ENCODE measurements around the gene SREBF1. TPM values are rescaled to one million over a fixed set of nuclear protein-coding genes. Genes with fewer than 3 reads are reported as not detected.
A peak's percentile ranks its signal among the peaks of the same experiment; 100 is the strongest.

Gene SREBF1
- total RNA-seq, 1 donor from 2014 or later, result 85.0 TPM

DNA sequence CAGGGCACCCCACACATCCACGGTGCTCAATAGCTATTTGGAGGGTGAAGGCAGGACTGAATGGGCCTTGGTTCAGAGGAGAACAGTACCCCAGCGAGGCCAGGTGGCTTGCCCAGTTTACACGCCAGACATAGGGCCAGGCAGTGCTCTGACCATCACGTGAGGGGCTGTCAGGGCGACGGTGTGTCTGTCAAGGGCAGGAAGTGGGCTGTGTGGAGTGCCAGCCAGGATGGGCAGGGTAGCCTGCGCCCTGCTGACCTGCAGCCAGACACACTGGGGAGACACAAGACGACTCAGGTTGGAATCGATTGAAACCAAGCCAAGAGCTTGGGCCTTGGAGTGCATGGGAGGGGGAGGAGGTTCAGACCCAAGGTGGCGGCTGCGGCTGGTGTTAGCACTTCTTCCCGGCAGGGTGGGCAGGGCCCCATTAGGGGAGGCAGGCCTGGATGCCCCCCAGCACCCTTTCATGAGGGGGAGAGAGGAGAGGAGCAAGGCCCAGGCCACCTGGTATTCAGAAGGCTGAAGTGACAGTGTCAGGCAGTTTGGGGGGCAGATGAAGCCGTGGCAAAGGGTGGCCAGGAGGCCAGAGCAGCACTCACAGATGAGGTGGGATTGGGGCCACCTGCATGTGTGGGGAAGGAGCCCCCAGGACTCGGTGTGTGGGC lies 68.2 kb downstream of the SREBF1 start:
- H3K27me3 Mint-ChIP-seq, result no peaks in the 10 kb centered on the region
- no peaks in the 10 kb centered on the region for H3K9me3 Mint-ChIP-seq (ENCODE audit: low read depth)
- H3K4me1 Mint-ChIP-seq (ENCODE audit: low read depth), result peaks cover 21% of the 10 kb centered on the region
- no peak overlapping the region for H3K27ac Mint-ChIP-seq
- TF ChIP-seq CTCF (IDR thresholded peaks at IDR 0.05; ENCODE audit: unreplicated experiment), result no peak
- no peak overlapping the region for H3K4me3 Mint-ChIP-seq (ENCODE audit: low read depth)
- peaks cover 4% of the 10 kb centered on the region for H3K36me3 Mint-ChIP-seq (ENCODE audit: insufficient read depth)
- DNase-seq (ENCODE audit: low spot score, unreplicated experiment), result no peak

DNA sequence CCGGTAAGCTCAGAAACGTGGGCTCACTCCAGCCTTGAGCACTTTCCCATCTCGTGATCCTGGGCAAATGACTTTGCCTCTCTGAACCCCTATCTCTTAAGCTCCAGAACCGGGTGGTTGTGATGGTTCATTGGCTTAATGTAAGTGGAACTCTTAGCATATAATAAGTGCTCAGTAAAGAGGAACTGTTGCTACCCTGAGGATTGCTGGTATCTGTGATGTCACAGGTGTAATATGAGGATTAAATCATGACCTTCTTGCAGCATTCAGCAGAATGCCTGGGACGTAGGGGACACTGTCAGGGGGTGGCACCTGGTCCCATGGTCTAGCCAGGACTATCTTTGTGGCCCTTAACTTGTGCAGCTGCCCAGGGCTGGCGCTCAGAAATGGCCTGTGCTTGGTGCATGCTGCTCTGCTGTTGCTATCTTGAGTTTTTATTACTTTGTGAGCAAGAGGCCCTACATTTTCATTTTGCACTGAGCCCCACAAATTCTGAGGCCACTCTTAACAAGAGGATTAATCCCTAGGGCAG lies 68.8 kb downstream of the SREBF1 start:
- TF ChIP-seq CTCF (IDR thresholded peaks at IDR 0.05; ENCODE audit: unreplicated experiment), result no peak
- Mint-ChIP-seq H3K9me3 (ENCODE audit: low read depth) (no peaks in the 10 kb centered on the region), H3K4me3 (ENCODE audit: low read depth) (no peak overlapping the region), H3K4me1 (ENCODE audit: low read depth) (peaks cover 21% of the 10 kb centered on the region), H3K27me3 (no peaks in the 10 kb centered on the region), H3K27ac (no peak overlapping the region), H3K36me3 (ENCODE audit: insufficient read depth) (peaks cover 4% of the 10 kb centered on the region)
- DNase-seq (ENCODE audit: low spot score, unreplicated experiment), result no peak

- H3K4me3 Mint-ChIP-seq (ENCODE audit: low read depth), result no peak overlapping the region
- H3K36me3 Mint-ChIP-seq (ENCODE audit: insufficient read depth), result peaks cover 4% of the 10 kb centered on the region
- H3K9me3 Mint-ChIP-seq (ENCODE audit: low read depth), result no peaks in the 10 kb centered on the region
- H3K27me3 Mint-ChIP-seq, result no peaks in the 10 kb centered on the region
- TF ChIP-seq CTCF (IDR thresholded peaks at IDR 0.05; ENCODE audit: unreplicated experiment), result no peak
- peaks cover 21% of the 10 kb centered on the region for H3K4me1 Mint-ChIP-seq (ENCODE audit: low read depth)
- DNase-seq (ENCODE audit: low spot score, unreplicated experiment), result no peak
- H3K27ac Mint-ChIP-seq, result no peak overlapping the region
These were observed 69.5 kb downstream of the SREBF1 start for GRCh38 chr17:17767154-17767869.

DNA sequence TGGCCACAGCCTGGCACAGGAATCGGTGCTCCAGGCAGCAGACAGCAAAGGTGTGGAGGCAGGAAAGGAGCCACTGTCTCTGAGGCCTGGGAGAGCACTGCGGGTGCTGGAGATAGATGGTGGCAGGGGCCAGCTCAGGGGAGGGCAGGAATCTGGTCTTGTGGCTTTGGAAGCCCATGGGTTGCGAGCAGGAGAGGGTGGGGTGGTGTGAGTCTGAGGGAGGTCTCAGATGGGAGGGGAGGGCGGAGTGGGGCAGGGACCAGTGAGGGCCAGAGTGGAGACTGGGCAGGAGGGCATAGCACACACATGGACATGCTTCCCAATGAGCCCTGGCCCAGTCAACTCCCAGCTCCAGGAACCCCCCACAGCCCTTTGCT lies 70.1 kb downstream of the SREBF1 start:
- DNase-seq (ENCODE audit: low spot score, unreplicated experiment), result no peak
- Mint-ChIP-seq H3K36me3 (ENCODE audit: insufficient read depth) (peaks cover 4% of the 10 kb centered on the region), H3K4me1 (ENCODE audit: low read depth) (peaks cover 25% of the 10 kb centered on the region), H3K4me3 (ENCODE audit: low read depth) (no peak overlapping the region), H3K27ac (no peak overlapping the region), H3K9me3 (ENCODE audit: low read depth) (no peaks in the 10 kb centered on the region), H3K27me3 (no peaks in the 10 kb centered on the region)
- TF ChIP-seq CTCF (IDR thresholded peaks at IDR 0.05; ENCODE audit: unreplicated experiment), result no peak

DNA sequence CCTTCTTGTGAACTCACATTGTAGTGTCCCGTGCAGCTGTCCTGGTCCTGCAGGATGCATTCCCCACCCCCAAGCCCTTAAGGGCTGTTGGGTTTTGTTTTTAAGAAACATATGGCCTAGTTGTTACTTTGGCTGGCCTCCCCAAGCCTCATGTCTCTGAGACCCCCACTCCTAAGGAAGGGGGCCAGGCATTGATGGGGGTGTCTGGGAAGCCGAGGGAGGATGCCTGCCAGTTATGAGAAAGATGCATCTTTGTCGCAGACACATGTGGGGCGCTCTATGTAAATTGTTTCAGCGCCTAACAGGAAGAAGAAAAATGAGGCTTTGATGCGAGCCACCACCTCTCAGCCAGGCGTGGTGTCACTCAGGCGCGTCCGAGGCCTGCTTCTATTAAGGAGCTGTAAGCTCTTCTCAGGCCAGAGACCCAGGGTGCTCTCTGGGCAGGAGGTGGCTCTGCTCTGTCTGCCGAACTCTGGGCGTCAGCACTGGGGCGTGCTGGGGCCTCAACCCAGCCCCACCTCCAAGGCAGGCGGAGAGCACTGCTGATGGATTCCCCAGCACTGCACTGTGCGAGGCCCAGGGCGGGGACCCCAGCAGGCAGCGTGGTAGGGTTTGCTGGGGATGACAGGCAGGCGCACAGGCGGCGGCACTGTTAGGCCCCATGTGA lies 70.6 kb downstream of the SREBF1 start:
- TF ChIP-seq CTCF (IDR thresholded peaks at IDR 0.05; ENCODE audit: unreplicated experiment), result no peak
- Mint-ChIP-seq H3K4me3 (ENCODE audit: low read depth) (no peak overlapping the region), H3K4me1 (ENCODE audit: low read depth) (peaks cover 25% of the 10 kb centered on the region), H3K27me3 (no peaks in the 10 kb centered on the region), H3K36me3 (ENCODE audit: insufficient read depth) (peaks cover 4% of the 10 kb centered on the region), H3K27ac (peak overlapping the region; percentile 67), H3K9me3 (ENCODE audit: low read depth) (no peaks in the 10 kb centered on the region)
- DNase-seq (ENCODE audit: low spot score, unreplicated experiment), result no peak
